ENCODE measurements around the gene NIPSNAP3A.

The NIPSNAP3A gene

DNA sequence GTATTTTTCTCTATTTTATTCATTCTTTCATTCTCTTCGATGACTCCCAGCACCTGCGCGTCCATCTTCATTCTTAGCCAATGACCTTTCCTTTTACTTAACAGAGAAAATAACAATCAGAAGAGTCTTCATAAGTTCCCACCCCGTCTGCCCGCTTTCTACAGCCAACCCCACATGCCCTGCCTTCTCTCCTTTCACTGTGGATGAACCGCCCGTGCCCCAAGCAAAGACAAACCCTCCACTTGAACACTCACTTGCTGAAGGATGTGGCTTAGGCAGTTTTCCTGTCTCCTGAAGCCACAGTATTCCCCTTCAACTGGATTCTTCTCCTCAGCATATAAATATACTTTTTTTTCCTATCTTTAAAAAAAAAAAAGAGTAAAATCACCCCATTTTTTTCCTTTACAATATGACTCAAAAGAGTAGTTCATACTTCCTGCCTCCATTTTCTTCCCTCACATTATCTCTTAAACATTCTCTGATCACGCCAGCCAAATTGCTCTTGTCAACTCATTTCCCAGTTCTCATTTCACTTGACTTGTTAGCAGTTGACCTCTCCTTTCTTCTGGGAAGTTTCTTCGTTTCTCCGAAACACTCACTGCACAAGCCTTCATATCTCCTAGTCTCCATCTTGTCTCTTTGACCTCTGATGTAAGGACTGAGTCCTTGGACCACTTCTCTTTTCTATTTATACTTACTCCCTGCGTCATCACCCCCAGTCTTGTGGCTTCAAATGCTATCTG, 27.5 kb downstream of the NIPSNAP3A start:
- DNase-seq = no peak

DNA sequence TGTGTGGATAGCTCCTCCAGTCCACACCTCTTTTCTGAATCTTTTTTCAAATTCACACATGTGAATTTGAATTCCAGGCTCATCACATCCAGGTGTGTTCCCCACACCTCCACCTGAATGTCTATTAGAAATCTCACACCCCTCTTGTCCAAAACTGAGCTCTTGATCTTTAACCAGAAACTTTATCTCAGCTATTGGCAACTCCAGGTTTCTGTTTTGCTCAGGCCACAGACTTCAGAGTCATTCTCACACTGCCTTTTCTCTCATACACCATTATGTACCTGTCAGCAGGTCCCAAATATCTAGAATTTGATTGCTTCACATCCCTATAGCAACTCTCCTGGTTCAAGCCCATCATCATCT, 28.1 kb downstream of the NIPSNAP3A start:
- no peak for DNase-seq

DNA sequence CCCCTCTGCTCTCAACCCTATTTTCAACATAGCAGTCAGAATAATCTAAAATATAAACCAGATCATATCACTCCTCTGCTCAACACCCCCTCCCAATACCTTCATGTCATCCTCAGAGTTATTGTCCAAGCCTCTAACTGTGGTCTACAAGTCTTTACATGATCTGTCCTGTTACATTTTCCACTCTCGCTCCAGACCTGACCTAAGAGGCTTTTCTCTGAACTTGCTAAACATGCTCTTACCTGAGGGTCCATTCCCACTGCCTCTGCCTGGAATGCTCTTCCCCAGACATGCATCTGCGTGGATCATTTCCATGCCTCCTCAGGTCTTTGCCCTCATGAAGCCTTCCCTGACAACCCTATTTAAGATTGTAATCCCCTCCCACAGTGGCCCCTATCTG, 28.5 kb downstream of the NIPSNAP3A start:
- DNase-seq = no peak

DNA sequence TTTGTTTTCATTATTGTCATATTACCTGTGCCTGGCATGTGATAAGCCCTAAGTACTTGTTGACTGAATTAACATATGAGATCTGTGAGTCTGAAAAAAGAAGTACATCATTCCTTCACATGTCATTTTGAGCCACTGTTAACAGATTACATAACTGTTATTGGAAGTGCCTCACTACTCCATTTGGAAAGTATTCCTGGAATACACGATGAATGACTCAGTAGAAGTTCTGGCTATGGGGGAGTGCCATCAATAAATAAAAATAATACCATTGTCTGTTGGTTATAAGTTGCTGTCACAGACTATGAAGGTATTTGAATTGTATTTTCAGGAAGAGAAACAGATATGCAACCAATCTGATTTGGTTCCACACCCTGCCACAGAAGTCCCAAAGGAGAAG, 29.3 kb downstream of the NIPSNAP3A start:
- DNase-seq = no peak

DNA sequence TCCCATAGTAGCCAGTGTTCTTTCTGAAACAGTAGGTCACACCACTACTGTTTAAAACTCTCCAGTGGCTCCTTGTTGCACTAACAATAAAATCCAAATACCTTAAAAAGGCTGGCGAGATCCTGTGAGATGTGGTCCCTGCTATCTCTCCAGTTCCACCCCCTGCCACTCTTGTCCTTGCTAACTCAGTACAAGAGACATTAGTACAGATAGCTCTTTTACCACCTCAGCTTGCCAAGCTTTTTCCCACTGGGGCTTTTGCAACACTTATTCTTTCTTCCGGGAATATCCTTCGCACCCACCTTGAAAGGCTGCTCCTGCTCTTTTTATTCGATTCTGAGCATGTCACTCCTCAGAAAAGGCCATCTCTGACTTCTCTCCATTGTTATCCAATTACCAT, 31.3 kb downstream of the NIPSNAP3A start:
- DNase-seq = no peak

GRCh38 chr9:104779334-104779733, 31.9 kb downstream of the NIPSNAP3A start:
- DNase-seq = no peak

- DNase-seq = no peak
Measured at GRCh38 chr9:104779946-104780535, 32.6 kb downstream of the NIPSNAP3A start.

DNA sequence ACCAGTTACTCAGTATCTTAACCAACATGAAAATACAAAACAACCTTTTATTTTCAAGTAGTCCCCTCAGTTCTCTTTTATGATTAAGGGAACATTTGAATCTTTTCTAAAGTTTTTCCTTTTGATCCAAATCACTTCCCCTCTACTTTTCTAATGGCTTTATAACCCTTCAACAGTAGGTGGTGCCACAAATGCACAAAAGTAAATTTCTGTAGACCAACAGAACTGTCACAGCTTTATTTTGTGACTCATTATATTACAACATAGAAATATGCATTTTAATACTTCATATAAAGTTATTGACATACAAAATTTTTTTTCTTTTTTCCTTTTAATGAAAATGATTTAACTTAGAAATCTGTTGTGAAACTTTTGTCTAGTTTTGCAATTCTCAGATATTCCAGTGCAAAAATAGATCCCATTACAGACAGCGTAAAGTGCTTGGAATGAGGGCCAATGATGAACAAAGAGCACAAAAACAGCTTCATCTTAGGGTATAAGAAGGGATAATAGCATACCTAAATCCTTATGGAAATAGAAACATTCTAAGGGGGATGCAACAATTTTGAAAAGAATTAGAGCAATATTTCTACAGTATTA, 33.4 kb downstream of the NIPSNAP3A start:
- no peak for DNase-seq

- DNase-seq = no peak
Measured at GRCh38 chr9:104783588-104783987, 36.1 kb downstream of the NIPSNAP3A start.

GRCh38 chr9:104784098-104784497, 36.6 kb downstream of the NIPSNAP3A start:
- DNase-seq = no peak

DNA sequence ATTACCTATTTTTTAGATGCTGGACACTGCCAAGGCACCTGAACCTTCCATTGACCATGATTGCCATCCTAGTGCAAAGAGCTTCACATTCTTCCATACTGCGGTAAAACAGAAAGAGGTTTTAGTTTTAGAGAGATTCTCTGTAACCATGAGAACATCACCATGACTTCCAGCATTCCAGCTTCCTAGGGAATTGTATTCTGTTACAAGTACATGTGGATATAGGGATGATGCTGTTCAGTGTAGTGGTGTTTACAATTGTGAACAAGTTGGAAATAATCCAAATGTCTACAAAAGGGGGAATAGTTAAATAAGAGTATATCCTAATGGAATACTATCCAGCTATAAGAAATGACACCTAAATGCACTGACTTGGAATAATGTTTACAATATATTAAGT, 38.8 kb downstream of the NIPSNAP3A start:
- DNase-seq = no peak

- DNase-seq = no peak
Measured at GRCh38 chr9:104787306-104788015, 40.0 kb downstream of the NIPSNAP3A start.

DNA sequence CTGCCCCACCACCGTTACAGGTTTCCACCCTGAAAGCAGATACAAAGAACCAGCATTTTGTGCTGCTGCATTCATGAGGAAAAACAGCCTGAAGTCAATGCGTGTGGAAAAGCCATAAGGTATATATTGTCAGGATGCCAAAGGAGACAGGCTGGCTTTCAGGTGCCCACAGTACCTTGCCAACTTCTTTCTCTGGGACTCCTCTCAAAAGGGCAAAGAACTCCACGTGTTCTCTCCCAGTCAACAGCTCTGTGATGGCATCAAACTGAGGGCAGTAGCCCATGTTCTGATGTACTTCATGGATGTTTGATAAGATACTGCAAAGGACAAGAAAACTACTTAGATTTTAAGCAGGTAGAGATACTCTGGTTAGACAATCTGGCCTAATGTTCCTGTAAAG, 40.8 kb downstream of the NIPSNAP3A start:
- DNase-seq = no peak

GRCh38 chr9:104794070-104794469, 46.6 kb downstream of the NIPSNAP3A start:
- DNase-seq = no peak

DNA sequence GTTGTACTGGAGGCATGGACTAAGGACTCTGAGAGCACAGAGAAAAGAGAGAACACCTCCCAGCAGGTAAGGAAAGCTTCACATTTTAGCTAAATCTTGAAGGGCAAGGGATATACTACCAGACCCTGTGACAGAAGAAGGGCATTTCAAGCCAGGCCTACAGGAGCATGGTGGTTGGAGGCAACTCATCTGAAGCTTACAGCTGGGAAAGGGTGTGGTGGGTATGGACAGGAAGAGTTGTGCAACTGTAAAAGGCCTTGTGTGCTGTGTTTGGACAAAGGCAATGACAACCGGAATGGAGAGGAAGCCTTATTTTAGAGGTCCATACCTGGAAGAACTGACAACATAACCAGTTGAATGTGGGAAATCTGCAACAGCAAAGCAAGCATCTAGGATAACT, 47.6 kb downstream of the NIPSNAP3A start:
- no peak for DNase-seq

GRCh38 chr9:104795857-104796256, 48.4 kb downstream of the NIPSNAP3A start:
- no peak for DNase-seq

- no peak for DNase-seq
Measured at GRCh38 chr9:104798209-104798995, 50.9 kb downstream of the NIPSNAP3A start.

GRCh38 chr9:104800068-104800785, 52.7 kb downstream of the NIPSNAP3A start:
- DNase-seq = no peak

DNA sequence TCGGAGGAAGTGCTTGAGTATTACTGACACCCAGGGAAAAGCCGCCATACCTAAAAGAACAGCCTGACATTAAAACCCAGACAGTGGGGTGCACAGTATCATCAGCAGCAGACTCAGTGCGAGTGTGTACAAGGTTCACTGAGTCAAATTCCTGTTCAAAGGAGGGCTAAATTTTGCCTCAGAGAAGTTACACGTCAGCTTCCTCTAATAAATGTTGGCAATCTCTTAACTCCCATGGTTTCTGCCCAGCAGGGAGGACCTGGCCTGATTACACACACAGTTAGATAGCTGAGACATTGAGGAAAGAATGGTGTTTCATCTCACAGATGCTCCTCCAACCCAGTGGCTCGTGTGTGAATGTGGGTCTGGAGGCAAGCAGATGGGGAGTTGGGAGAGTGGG, 54.6 kb downstream of the NIPSNAP3A start:
- DNase-seq = no peak

DNA sequence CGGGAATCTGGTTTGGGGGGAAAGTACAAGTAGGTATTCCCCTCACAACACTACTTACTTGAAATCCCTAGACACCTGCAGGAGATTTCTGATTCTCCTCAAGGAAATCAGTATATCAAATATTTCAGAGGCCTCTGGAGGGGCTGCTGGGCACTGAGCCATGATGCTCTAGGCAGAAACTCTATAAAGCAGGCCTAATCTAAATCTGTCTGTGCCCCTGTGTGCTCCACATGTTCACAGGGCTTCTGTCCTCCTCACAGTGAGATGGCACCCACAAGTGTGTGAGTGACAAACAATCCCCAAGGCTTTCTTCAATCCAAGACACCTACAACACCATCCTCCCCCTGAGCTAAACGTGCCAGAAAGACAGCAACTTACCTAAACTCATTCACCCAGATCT, 55.4 kb downstream of the NIPSNAP3A start:
- DNase-seq = no peak

GRCh38 chr9:104805441-104805840, 58.0 kb downstream of the NIPSNAP3A start:
- no peak for DNase-seq

DNA sequence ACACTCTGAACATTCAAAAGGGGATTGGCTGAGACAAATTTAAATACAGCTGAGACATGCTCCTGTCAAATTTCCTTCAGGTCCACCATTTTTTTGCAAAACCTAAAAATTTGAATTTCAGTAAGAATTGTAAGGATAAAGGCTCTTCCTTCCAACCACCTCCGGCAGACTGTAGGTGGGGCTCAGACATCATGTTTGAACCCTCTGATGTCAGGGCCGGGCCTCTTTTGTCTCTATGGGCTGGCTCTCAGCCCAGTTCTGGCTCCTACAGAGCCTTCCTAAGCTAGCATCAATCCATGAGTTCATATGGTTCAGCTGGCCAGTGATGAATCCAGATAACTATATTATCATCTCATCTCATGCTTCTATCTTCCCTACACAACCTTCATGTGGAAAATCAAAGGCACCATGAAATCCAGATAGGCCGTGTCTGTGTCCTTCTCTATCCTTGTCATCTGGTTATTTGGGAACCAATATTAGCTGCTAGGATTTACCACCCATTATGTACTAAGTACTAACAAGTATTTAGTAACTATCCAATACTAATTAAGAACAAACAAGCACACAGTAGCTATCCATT, 60.6 kb downstream of the NIPSNAP3A start:
- peak; percentile 77 for DNase-seq

Measured in NCI-H1092 treated with DMSO at 0.1 percent for 48 hours (cell line).